ENCODE data around the gene MGP. TPM values are rescaled to one million over a fixed set of nuclear protein-coding genes. Genes with fewer than 3 reads are reported as not detected.
A peak's percentile ranks its signal among the peaks of the same experiment; 100 is the strongest.

Gene MGP
- total and polyA plus RNA-seq, 2 donors (not counting 1 experiment from before 2014, with no cell fraction given) = 0.39 to 0.81 TPM

GRCh38 chr12:14906114-14906513 lies 20.5 kb upstream of the MGP start:
- ChIA-PET CTCF (no interaction called here), POLR2A (no interaction called here)
- no CpG with 5 or more reads among the region's 5 CpGs for WGBS (ENCODE audit: insufficient coverage)
- H3K9me3 ChIP-seq (ENCODE audit: control extremely low read depth in 1 of 3, control insufficient read depth in 2 of 3, insufficient read depth in 1 of 3, low read length in 2 of 3) = no peaks in the 10 kb centered on the region
- H2AFZ ChIP-seq (ENCODE audit: insufficient read depth, low read depth, low read length, poor library complexity, severe bottlenecking) = no peak overlapping the region
- DNase-seq = no peak
- Mint-ChIP-seq H3K4me1 (peaks cover 6% of the 10 kb centered on the region), H3K27me3 (no peaks in the 10 kb centered on the region), H3K9me3 (ENCODE audit: insufficient read depth) (no peaks in the 10 kb centered on the region), H3K27ac (no peak overlapping the region), H3K4me3 (no peak overlapping the region)
- H3K36me3 ChIP-seq (replicated peaks in 1 of 2; ENCODE audit: control extremely low read depth in 1 of 2, control insufficient read depth in 1 of 2, extremely low read depth in 1 of 2, insufficient read depth in 2 of 2, low read length in 1 of 2) = no peaks in the 10 kb centered on the region
- no peak overlapping the region for H3K27ac ChIP-seq (ENCODE audit: low read length in 2 of 2)
- peaks cover 0 to 5% of the 10 kb centered on the region in 2 donors for H3K4me1 ChIP-seq (ENCODE audit: control insufficient read depth in 2 of 2, insufficient read depth in 2 of 2, low read length in 2 of 2)
- H3K79me2 ChIP-seq (ENCODE audit: control insufficient read depth, insufficient read depth, low read length) = no peaks in the 10 kb centered on the region
- intact Hi-C loops (cut with micrococcal nuclease) = no loop called here
- no peak overlapping the region for H3K4me3 ChIP-seq (ENCODE audit: control extremely low read depth in 1 of 5, extremely low read depth in 1 of 5, insufficient read depth in 1 of 5, low read depth in 2 of 5, low read length in 4 of 5)
- H3K27me3 ChIP-seq (replicated peaks in 1 of 4; ENCODE audit: control extremely low read depth in 1 of 4, control insufficient read depth in 3 of 4, insufficient read depth in 4 of 4, low read length in 3 of 4) = no peaks in the 10 kb centered on the region
- no peak for ATAC-seq (ENCODE audit: low read depth)
- no peak overlapping the region for H3K9ac ChIP-seq (ENCODE audit: low read length)
- no peaks in the 10 kb centered on the region for H4K20me1 ChIP-seq (ENCODE audit: control insufficient read depth, insufficient read depth, low read length, poor library complexity, severe bottlenecking)
- TF ChIP-seq CTCF (IDR thresholded peaks at IDR 0.05) (no peak), EZH2 (IDR thresholded peaks at IDR 0.05; ENCODE audit: borderline replicate concordance, insufficient read depth, low read depth, low read length, poor library complexity, severe bottlenecking) (no peak)
- no peak overlapping the region for H3K4me2 ChIP-seq (replicated peaks; ENCODE audit: low read depth, low read length, poor library complexity, severe bottlenecking)

GRCh38 chr12:14905269-14906004 lies 19.8 kb upstream of the MGP start:
- Histone ChIP-seq H3K4me2 (replicated peaks; ENCODE audit: low read depth, low read length, poor library complexity, severe bottlenecking) (peak overlapping the region; percentile 37), H3K36me3 (replicated peaks in 1 of 2; ENCODE audit: control extremely low read depth in 1 of 2, control insufficient read depth in 1 of 2, extremely low read depth in 1 of 2, insufficient read depth in 2 of 2, low read length in 1 of 2) (no peaks in the 10 kb centered on the region)
- no peak for ATAC-seq (ENCODE audit: low read depth)

More at GRCh38 chr12:14905269-14906004, 19.8 kb upstream of the MGP start:
- Mint-ChIP-seq H3K27me3 (no peaks in the 10 kb centered on the region), H3K27ac (no peak overlapping the region), H3K9me3 (ENCODE audit: insufficient read depth) (no peaks in the 10 kb centered on the region), H3K4me1 (peaks cover 6% of the 10 kb centered on the region), H3K4me3 (no peak overlapping the region)
- H3K9ac ChIP-seq (ENCODE audit: low read length) = no peak overlapping the region
- no peak overlapping the region for H2AFZ ChIP-seq (ENCODE audit: insufficient read depth, low read depth, low read length, poor library complexity, severe bottlenecking)
- ChIA-PET CTCF (no interaction called here), POLR2A (no interaction called here)
- no peaks in the 10 kb centered on the region for H3K79me2 ChIP-seq (ENCODE audit: control insufficient read depth, insufficient read depth, low read length)
- H4K20me1 ChIP-seq (ENCODE audit: control insufficient read depth, insufficient read depth, low read length, poor library complexity, severe bottlenecking) = no peaks in the 10 kb centered on the region
- no peak overlapping the region for H3K27ac ChIP-seq (ENCODE audit: low read length in 2 of 2)
- H3K27me3 ChIP-seq (replicated peaks in 1 of 4; ENCODE audit: control extremely low read depth in 1 of 4, control insufficient read depth in 3 of 4, insufficient read depth in 4 of 4, low read length in 3 of 4) = no peaks in the 10 kb centered on the region
- no peak for TF ChIP-seq EZH2 (IDR thresholded peaks at IDR 0.05; ENCODE audit: borderline replicate concordance, insufficient read depth, low read depth, low read length, poor library complexity, severe bottlenecking)
- H3K4me1 ChIP-seq (ENCODE audit: control insufficient read depth in 2 of 2, insufficient read depth in 2 of 2, low read length in 2 of 2) = peaks cover 0 to 5% of the 10 kb centered on the region in 2 donors
- DNase-seq = no peak
- no peak overlapping the region for H3K4me3 ChIP-seq (ENCODE audit: control extremely low read depth in 1 of 5, extremely low read depth in 1 of 5, insufficient read depth in 1 of 5, low read depth in 2 of 5, low read length in 4 of 5)
- no CpG with 5 or more reads among the region's 5 CpGs for WGBS (ENCODE audit: insufficient coverage)
- intact Hi-C loops (cut with micrococcal nuclease) = no loop called here
- no peaks in the 10 kb centered on the region for H3K9me3 ChIP-seq (ENCODE audit: control extremely low read depth in 1 of 3, control insufficient read depth in 2 of 3, insufficient read depth in 1 of 3, low read length in 2 of 3)

Data from B cell (primary cell).